ENCODE results near the gene GDPD2.

GDPD2 gene

GRCh38 chrX:70437921-70438665 is 15.0 kb downstream of the GDPD2 start:
- no peak for DNase-seq

GRCh38 chrX:70439016-70439415 is 15.9 kb downstream of the GDPD2 start:
- DNase-seq, result peak; percentile 42

GRCh38 chrX:70442224-70442623 is 19.1 kb downstream of the GDPD2 start:
- DNase-seq, result no peak

- DNase-seq, result no peak
Measured at GRCh38 chrX:70444326-70444945, 21.3 kb downstream of the GDPD2 start, which contains the start of gene DLG3. TSS of gene DLG3 (plus strand) at chrX:70444835. CDS start at chrX:70445202, 367 bp downstream.

GRCh38 chrX:70444946-70445656 is 22.0 kb downstream of the GDPD2 start:
- no peak for DNase-seq

GRCh38 chrX:70445951-70446350 is 22.8 kb downstream of the GDPD2 start:
- no peak for DNase-seq

- DNase-seq, result no peak
Measured at GRCh38 chrX:70446380-70447350, 23.6 kb downstream of the GDPD2 start.

GRCh38 chrX:70449457-70449966 is 26.4 kb downstream of the GDPD2 start:
- DNase-seq, result no peak

- DNase-seq, result peak; percentile 56
Measured at GRCh38 chrX:70452143-70452733, 29.1 kb downstream of the GDPD2 start.

GRCh38 chrX:70453024-70453618 is 30.0 kb downstream of the GDPD2 start:
- peak; percentile 60 for DNase-seq

- peak; percentile 85 for DNase-seq
Measured at GRCh38 chrX:70454441-70455365, 31.6 kb downstream of the GDPD2 start.

GRCh38 chrX:70455366-70456202 is 32.5 kb downstream of the GDPD2 start:
- no peak for DNase-seq

GRCh38 chrX:70456256-70456655 is 33.1 kb downstream of the GDPD2 start:
- DNase-seq, result no peak

GRCh38 chrX:70461026-70461425 is 37.9 kb downstream of the GDPD2 start:
- DNase-seq, result no peak

GRCh38 chrX:70464051-70464450 is 40.9 kb downstream of the GDPD2 start:
- DNase-seq, result no peak

GRCh38 chrX:70466968-70467367 is 43.9 kb downstream of the GDPD2 start:
- DNase-seq, result no peak

- DNase-seq, result no peak
Measured at GRCh38 chrX:70468709-70469108, 45.6 kb downstream of the GDPD2 start.

- DNase-seq, result no peak
Measured at GRCh38 chrX:70470850-70471289, 47.8 kb downstream of the GDPD2 start.

- DNase-seq, result no peak
Measured at GRCh38 chrX:70476166-70476933, 53.2 kb downstream of the GDPD2 start.
